Right cardiac atrium (tissue), 5 donors: ENCODE measurements around the gene LPCAT1. TPM values are rescaled to one million over a fixed set of nuclear protein-coding genes. Genes with fewer than 3 reads are reported as not detected.
A peak's percentile ranks its signal among the peaks of the same experiment; 100 is the strongest.

Experiments
- ATAC-seq, 2 donors: fragments of 200-7000 bp; cut with Tn5 transposase; one replicate each; pipeline versions ENCODE4 v1.8.0 to v1.9.1; 2020; ENCODE audit warnings: moderate library complexity in 2 of 2, mild to moderate bottlenecking in 1 of 2
- DNase-seq, 3 donors: peaks; one replicate each; pipeline ENCODE4 v3.0.0-alpha.2; 2020
- H3K27ac ChIP-seq: one replicate; pipeline ENCODE4 v1.5.1; 2013; ENCODE audit warnings: mild to moderate bottlenecking, low read length, control low read depth, moderate library complexity
- H3K27me3 ChIP-seq: one replicate; pipeline ENCODE4 v1.6.1; 2013; ENCODE audit not compliant: control insufficient read depth, insufficient read depth
- H3K4me1 ChIP-seq: one replicate; pipeline ENCODE4 v1.6.1; 2013; ENCODE audit warnings: low read length; ENCODE audit not compliant: control insufficient read depth, insufficient read depth
- H3K4me3 ChIP-seq: one replicate; pipeline ENCODE4 v1.5.1; 2013; ENCODE audit warnings: low read length, control low read depth
- H3K9me3 ChIP-seq: one replicate; pipeline ENCODE4 v1.6.1; 2013; ENCODE audit warnings: low read length; ENCODE audit not compliant: control insufficient read depth
- WGBS: extraction: QIAGEN DNeasy Blood & Tissue Kit; methylation state at CpG from one replicate; pipeline ENCODE4 v1.1.7; 2013; 5-methylcytosine and 5-hydroxymethylcytosine counted together
- intact Hi-C, 4 donors: fragments of 100-400 bp; cut with DNase I; formaldehyde crosslinking; loops; one replicate each; pipeline versions ENCODE4 v1.11.0 to v1.14.0; 2022 to 2023
- polyA plus RNA-seq: library from polyadenylated mRNA; stranded (reverse); fragments of 200-250 nt; gene quantifications from one replicate; pipeline ENCODE4 v1.2.3, GENCODE V29; 2013
- total RNA-seq, 4 donors: library from RNA; stranded (reverse); fragmentation: NEBNext Ultra II Directional; extraction: Animal tissue kit (Norgen Biotek cat#: 25700); gene quantifications; one replicate each; pipeline ENCODE4 v1.2.1, GENCODE V29; 2021
- donor health status: healthy with polysubstance abuse.
- donor health status: DM: no; HTN: yes; CAD: no.
- donor health status: DM: no; HTN: no; CAD: no.
- donor health status: DM: no; HTN: yes; CAD: no; lungs with severe emphysema.
- donor health status: DM: yes; HTN: yes; CAD: no.

The LPCAT1 gene
- total and polyA plus RNA-seq, 5 donors, result 11.0 to 19.7 (median 15.6) TPM

DNA sequence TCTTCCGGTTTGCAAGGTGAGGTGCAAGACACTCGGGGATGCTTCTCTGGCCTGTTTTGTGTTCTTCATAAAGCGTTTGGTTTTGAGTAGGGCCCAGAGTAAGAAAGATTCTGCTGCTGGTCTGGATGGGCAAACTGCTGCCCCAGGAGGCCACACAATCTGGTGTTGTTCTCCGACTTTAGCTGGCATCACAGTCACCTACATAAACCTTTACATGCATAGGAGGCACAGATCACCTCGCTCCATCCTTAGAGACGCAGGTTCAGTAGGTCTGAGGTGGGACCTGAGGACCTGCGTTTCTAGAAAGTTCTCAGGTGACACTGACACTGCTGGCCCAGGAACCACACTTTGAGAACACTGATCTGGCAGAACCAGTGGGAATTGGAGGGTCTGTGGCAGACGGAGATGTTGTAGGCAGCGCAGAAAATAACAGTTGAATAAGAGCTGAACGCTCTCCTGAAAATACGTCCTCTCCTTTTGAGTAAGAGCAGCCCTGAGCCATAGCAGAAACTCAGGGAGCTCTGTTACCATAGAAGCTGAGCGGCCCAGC, 74.6 kb downstream of the LPCAT1 start:
- intact Hi-C loops, result no loop called here
- no peak for DNase-seq

GRCh38 chr5:1448511-1449011, 75.2 kb downstream of the LPCAT1 start:
- H3K27ac ChIP-seq, result no peak overlapping the region
- WGBS, result 72% methylated on average over 5 of the region's 5 CpGs
- no peaks in the 10 kb centered on the region for H3K9me3 ChIP-seq
- H3K27me3 ChIP-seq, result no peaks in the 10 kb centered on the region
- no peak for DNase-seq
- no peaks in the 10 kb centered on the region for H3K4me1 ChIP-seq
- no peak overlapping the region for H3K4me3 ChIP-seq
- no peak for ATAC-seq
- intact Hi-C loops, result no loop called here

More for the DNA sequence above, 74.6 kb downstream of the LPCAT1 start:
- WGBS, result 87% methylated on average over 12 of the region's 12 CpGs
- no peaks in the 10 kb centered on the region for H3K27me3 ChIP-seq
- ATAC-seq, result no peak
- no peaks in the 10 kb centered on the region for H3K9me3 ChIP-seq
- no peaks in the 10 kb centered on the region for H3K4me1 ChIP-seq
- H3K4me3 ChIP-seq, result no peak overlapping the region
- no peak overlapping the region for H3K27ac ChIP-seq

GRCh38 chr5:1447671-1448361, 75.9 kb downstream of the LPCAT1 start:
- WGBS, result 67% methylated on average over 16 of the region's 16 CpGs
- Histone ChIP-seq H3K27ac (no peak overlapping the region), H3K4me3 (no peak overlapping the region), H3K4me1 (no peaks in the 10 kb centered on the region), H3K9me3 (no peaks in the 10 kb centered on the region), H3K27me3 (no peaks in the 10 kb centered on the region)
- DNase-seq, result no peak
- intact Hi-C loops, result no loop called here
- ATAC-seq, result no peak

GRCh38 chr5:1446602-1447343, 77.0 kb downstream of the LPCAT1 start:
- Histone ChIP-seq H3K27me3 (no peaks in the 10 kb centered on the region), H3K4me3 (no peak overlapping the region), H3K27ac (no peak overlapping the region), H3K9me3 (no peaks in the 10 kb centered on the region), H3K4me1 (no peaks in the 10 kb centered on the region)
- intact Hi-C loops, result no loop called here
- DNase-seq, result no peak
- no peak for ATAC-seq
- 34% methylated on average over 16 of the region's 16 CpGs for WGBS

GRCh38 chr5:1445689-1446601, 77.8 kb downstream of the LPCAT1 start:
- Histone ChIP-seq H3K4me1 (no peaks in the 10 kb centered on the region), H3K4me3 (peak overlapping the region; percentile 5), H3K27ac (no peak overlapping the region), H3K9me3 (no peaks in the 10 kb centered on the region), H3K27me3 (no peaks in the 10 kb centered on the region)
- intact Hi-C loops, result no loop called here
- 3% methylated on average over 92 of the region's 92 CpGs for WGBS
- ATAC-seq (peak in 1 of 2 donors; percentile 25), DNase-seq (no peak)

DNA sequence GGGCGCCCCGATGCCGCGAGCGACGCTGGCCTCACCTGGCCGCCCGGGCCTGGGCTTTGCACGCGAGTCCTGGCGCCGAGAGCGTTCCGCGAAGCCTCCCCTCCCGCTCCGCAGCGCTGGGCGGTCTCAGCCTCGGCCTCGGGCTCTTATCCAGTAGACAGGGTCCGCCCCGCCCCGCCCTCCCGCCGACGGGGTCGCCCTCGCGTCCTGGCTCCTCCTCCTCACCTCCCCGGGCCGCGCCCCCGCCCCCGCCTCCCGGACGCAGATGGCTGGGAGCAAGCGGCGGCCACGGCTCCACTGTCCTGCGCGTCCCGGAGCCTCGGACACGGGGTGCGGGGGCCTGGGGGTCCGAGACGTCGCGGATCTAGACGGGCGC, 78.5 kb downstream of the LPCAT1 start, which contains the start of gene SLC6A3:
Gene SLC6A3 (minus strand): TSS at position 128 of the 376 bp plus-strand sequence. CDS start 2,243 bp downstream, outside the sequence.
- no peaks in the 10 kb centered on the region for H3K27me3 ChIP-seq
- intact Hi-C loops, result no loop called here
- no peak within 1 kb of the TSS for H3K27ac ChIP-seq
- peak; percentile 44 to 71 for ATAC-seq
- H3K9me3 ChIP-seq, result no peaks in the 10 kb centered on the region
- 2% methylated on average over 52 of the region's 52 CpGs for WGBS
- peak in 2 of 3 donors; percentile 46 to 75 for DNase-seq
- H3K4me3 ChIP-seq, result peak within 1 kb of the TSS; percentile 5
- H3K4me1 ChIP-seq, result no peaks in the 10 kb centered on the region

GRCh38 chr5:1444361-1445189, 79.2 kb downstream of the LPCAT1 start:
- intact Hi-C loops, result no loop called here
- no peak overlapping the region for H3K4me3 ChIP-seq

DNA sequence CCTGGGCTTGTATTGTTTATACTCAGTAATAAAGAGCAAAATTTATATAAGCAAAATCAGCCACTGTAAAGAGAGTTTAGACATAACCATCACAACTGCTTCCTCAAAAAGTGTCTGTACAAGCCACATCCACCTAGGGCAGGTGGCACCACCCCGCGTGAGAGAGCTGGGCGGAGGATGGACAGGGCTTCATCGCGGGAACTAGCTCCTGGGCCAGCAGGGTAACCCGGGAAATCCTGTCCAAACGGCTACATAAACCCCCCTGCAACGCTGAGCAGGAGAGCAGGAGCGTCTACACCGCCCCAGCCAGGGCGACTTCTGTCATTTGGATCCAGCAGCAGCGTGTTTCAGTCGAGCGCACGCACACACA, 79.8 kb downstream of the LPCAT1 start:
- 56% methylated on average over 15 of the region's 15 CpGs for WGBS
- Histone ChIP-seq H3K4me3 (no peak overlapping the region), H3K27ac (no peak overlapping the region), H3K27me3 (no peaks in the 10 kb centered on the region), H3K9me3 (no peaks in the 10 kb centered on the region), H3K4me1 (no peaks in the 10 kb centered on the region)
- intact Hi-C loops, result no loop called here
- DNase-seq (no peak), ATAC-seq (no peak)

More at GRCh38 chr5:1444361-1445189, 79.2 kb downstream of the LPCAT1 start:
- H3K27ac ChIP-seq, result no peak overlapping the region
- DNase-seq (no peak), ATAC-seq (no peak)
- WGBS, result 9% methylated on average over 68 of the region's 68 CpGs
- no peaks in the 10 kb centered on the region for H3K9me3 ChIP-seq
- no peaks in the 10 kb centered on the region for H3K4me1 ChIP-seq
- no peaks in the 10 kb centered on the region for H3K27me3 ChIP-seq

DNA sequence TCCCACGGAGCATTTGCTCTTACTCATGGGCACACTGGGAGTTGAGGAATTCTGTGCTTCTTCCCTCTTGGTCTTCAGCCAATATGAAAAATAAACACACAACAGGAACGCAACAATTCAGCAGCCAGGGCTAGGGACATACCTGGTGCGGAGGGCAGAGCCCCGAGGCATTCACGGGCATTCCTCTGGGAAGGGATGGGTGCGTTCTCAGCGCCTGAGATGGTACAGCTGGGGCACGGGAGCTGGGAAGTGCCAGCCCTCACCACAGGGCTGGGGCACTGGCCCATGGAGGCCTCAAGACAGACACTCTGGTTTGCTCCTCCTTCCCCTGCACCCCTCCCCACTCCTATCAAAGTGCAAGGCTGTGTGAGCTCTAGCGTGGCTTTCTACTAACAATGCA, 80.6 kb downstream of the LPCAT1 start:
- Histone ChIP-seq H3K9me3 (no peaks in the 10 kb centered on the region), H3K4me1 (no peaks in the 10 kb centered on the region), H3K27ac (no peak overlapping the region), H3K4me3 (no peak overlapping the region), H3K27me3 (no peaks in the 10 kb centered on the region)
- DNase-seq (no peak), ATAC-seq (no peak)
- intact Hi-C loops, result no loop called here
- 77% methylated on average over 9 of the region's 9 CpGs for WGBS
